Left renal cortex interstitium (tissue), 4 donors: ENCODE data around the gene MCEE. TPM values are rescaled to one million over a fixed set of nuclear protein-coding genes. Genes with fewer than 3 reads are reported as not detected.
"Not testable (repeated sequence)": the region's sequence is repeated elsewhere in the genome, so short reads cannot be mapped to it uniquely, and the experiment has no call there.

Experiments used
- DNase-seq, 4 donors: peaks; one replicate each; pipeline ENCODE4 v3.0.0-alpha.2; 2013; ENCODE audit warnings: low read depth in 4 of 4, low spot score in 2 of 4, missing footprints in 1 of 4
- polyA plus RNA-seq, 4 donors: library from polyadenylated mRNA; unstranded; fragments of 120-200 nt; gene quantifications; one replicate each; pipeline ENCODE4 v1.2.1, GENCODE V29; 2013; ENCODE audit not compliant: insufficient read length in 4 of 4

Gene MCEE
- polyA plus RNA-seq, 4 donors: 16.9 to 27.8 (median 23.1) TPM

- not testable (repeated sequence) for DNase-seq
Observed at GRCh38 chr2:71083752-71084312, 46.2 kb downstream of the MCEE start.

- not testable (repeated sequence) for DNase-seq
Observed at GRCh38 chr2:71083297-71083696, 46.7 kb downstream of the MCEE start.

- DNase-seq: no peak
Observed at GRCh38 chr2:71082402-71083252, 47.4 kb downstream of the MCEE start.

GRCh38 chr2:71078624-71079023 is 51.4 kb downstream of the MCEE start:
- DNase-seq: no peak

GRCh38 chr2:71074893-71075395 is 55.1 kb downstream of the MCEE start:
- DNase-seq: no peak

- DNase-seq: no peak
Observed at GRCh38 chr2:71073475-71073874, 56.6 kb downstream of the MCEE start.

GRCh38 chr2:71072492-71072891 is 57.5 kb downstream of the MCEE start:
- no peak for DNase-seq

- no peak for DNase-seq
Observed at GRCh38 chr2:71071681-71072398, 58.2 kb downstream of the MCEE start.

GRCh38 chr2:71070294-71071093 is 59.5 kb downstream of the MCEE start:
- no peak for DNase-seq

GRCh38 chr2:71069376-71069775 is 60.7 kb downstream of the MCEE start:
- no peak for DNase-seq

- peak; percentile 92 to 97 (median 93) for DNase-seq
Observed at GRCh38 chr2:71068218-71069035, 61.6 kb downstream of the MCEE start, which contains the start of gene NAGK. Gene NAGK, plus strand, starts transcription at chr2:71068648. Its CDS starts 36 bp downstream, at chr2:71068684.

- no peak for DNase-seq
Observed at GRCh38 chr2:71067567-71068217, 62.3 kb downstream of the MCEE start.

- no peak for DNase-seq
Observed at GRCh38 chr2:71066856-71067255, 63.2 kb downstream of the MCEE start.

- DNase-seq: peak in 1 of 4 donors; percentile 10
Observed at GRCh38 chr2:71064754-71065621, 65.0 kb downstream of the MCEE start.

- no peak for DNase-seq
Observed at GRCh38 chr2:71064110-71064611, 65.9 kb downstream of the MCEE start.

GRCh38 chr2:71063216-71063615 is 66.8 kb downstream of the MCEE start:
- no peak for DNase-seq

- no peak for DNase-seq
Observed at GRCh38 chr2:71060871-71061270, 69.2 kb downstream of the MCEE start.

GRCh38 chr2:71060211-71060610 is 69.8 kb downstream of the MCEE start:
- no peak for DNase-seq
